ENCODE data around the gene ALOX15B.
"Not testable (repeated sequence)": the region's sequence is repeated elsewhere in the genome, so short reads cannot be mapped to it uniquely, and the experiment has no call there.

ALOX15B gene

DNA sequence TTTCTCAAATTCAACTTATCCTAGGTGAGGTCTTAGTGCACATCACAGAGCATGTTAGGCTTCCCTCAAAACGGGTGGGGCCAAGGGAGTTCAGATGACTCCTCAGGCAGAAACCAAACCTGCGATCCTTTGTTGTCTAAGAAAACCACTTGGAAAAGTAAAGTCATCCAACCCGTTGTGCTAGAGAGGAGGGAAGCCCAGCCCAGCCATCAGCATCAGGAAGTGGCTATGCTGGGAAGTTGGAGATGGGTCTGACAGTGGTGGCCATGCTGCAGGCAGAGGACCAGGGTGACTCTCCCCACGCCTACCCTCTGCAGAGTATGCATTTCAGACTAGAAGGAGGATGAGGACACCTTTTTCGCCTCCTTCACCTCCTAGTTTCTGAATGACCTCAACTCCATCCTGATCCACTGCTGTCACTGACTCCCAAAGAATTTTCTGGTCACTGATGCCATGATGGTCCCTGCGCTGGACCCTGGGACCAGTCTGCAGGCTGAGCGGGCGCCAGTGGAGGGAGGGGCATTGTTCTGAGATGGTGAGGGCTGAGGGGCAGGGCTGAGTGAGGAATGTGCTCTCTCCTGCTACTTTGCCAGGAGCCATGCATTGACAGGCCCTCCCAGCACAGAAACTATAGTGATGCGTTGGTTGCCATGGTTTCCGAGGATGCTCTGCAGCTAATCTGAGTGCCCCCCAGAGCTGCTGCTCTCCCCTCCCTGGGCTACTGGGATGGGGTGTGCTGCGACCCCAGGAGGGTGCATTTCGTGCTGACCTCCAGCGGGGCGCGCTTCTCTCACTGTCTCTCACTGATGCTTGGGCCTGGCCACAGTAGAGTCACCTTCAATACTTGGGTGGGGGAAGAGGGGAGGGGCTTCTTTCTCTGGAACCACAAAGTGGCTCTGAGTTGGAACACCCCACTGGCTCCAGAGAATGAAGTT, 28.2 kb downstream of the ALOX15B start:
- DNase-seq = no peak

DNA sequence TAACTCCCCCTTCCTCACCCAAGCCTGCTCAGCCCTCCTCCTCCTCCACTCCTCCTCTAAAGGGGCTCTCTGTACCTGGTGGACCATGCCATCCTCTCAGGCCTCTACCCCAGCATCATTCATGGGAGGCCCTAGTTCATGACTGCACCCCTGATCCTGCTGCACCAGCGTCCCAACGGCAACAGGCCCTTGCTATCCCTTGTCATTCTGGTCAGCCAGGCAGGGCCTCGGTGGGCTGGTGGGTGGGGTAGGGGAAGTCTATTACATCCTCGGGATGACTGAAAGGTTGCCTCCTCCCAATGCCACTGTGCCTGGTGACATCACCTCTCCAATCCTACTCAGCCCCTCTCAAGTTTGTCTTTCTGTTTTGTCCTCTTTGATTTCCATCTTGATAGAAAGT, 28.9 kb downstream of the ALOX15B start:
- no peak for DNase-seq

DNA sequence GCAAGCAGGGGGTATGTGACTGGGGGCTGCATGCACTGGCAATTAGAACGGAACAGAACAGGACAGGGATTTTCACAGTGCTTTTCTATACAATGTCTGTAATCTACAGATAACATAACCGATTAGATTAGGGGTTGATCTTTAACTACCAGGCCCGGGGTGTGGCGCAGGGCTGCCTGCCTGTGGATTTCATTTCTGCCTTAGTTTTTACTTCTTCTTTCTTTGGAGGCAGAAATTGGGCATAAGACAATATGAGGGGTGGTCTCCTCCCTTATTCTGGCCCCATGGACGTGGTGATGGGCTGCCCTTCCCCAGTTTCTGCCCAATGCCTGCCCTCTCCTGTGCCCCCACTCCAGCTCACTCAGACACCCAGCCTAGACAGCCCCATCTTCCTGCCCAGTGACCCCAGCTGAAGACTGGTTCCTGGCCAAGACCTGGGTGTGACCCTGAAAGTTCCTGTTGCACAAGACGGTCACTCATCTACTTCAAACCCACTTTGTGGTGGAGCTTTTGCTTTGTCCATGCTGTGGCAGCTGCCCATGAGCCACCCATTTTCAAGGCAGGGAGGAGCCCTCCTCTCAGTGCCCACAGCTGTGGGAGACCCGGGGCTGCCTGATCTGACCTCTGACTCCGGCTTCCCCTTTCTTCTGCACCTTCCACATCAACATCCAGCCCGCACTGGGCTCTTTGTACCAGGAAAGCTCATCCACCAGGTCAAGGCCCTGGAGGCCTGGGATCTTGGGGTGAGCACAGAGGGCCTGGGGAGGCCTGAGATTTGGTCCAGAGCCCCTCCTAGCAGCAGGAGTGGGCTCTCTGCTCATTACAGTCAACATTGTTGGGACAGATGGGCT, 30.1 kb downstream of the ALOX15B start:
- no peak for DNase-seq

DNA sequence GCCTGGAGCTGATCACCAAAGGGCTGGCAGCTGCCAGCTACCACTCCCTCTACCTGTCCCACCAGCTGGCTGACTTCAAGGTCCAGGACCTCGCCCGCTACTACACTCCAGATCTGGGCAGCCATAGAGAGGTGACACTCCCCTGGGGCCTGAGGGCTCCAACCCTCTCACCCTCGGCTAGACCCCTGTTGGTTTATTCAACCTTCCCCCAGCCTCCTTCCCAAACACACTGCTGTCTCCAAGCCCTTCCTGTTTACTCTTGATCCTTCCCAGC, 30.7 kb downstream of the ALOX15B start:
- no peak for DNase-seq

DNA sequence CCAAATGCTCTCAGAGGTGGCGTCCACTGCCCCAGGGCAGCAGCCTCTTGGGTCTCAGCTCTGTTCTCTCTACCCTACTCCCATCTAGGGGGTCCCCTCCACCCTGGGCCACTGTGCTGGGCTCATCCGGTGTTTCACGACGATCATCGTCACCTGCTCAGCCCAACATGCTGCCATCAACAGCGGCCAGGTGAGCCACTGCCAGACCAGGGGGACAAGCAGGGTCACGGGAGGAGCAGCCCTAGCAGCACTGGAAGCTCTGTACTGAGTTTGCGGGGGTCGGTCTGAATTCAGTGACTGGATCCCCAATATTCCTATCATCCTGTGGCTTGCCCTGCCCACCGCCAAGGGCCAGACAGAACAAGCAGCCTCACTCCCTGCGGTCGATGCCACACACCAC, 32.6 kb downstream of the ALOX15B start:
- DNase-seq = no peak

DNA sequence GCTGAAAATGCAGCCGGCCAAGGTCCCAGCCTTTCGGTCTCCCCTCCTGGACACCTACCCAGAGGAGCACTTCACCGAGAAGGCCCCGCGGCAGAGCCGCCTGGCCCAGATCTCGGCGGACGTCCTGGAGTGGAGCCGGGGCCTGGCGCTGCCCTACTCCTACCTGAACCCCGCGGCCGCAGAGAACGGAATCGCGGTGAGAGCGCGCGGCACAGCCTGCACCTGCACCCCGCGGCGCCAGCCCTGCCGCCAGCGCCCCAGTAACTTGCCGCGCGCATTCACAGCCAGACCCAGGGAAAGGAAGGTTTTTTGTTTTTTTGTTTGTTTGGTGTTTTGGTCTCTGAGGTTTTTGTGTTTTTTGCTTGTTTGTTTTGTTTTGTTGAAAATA, 33.5 kb downstream of the ALOX15B start:
- no peak for DNase-seq

DNA sequence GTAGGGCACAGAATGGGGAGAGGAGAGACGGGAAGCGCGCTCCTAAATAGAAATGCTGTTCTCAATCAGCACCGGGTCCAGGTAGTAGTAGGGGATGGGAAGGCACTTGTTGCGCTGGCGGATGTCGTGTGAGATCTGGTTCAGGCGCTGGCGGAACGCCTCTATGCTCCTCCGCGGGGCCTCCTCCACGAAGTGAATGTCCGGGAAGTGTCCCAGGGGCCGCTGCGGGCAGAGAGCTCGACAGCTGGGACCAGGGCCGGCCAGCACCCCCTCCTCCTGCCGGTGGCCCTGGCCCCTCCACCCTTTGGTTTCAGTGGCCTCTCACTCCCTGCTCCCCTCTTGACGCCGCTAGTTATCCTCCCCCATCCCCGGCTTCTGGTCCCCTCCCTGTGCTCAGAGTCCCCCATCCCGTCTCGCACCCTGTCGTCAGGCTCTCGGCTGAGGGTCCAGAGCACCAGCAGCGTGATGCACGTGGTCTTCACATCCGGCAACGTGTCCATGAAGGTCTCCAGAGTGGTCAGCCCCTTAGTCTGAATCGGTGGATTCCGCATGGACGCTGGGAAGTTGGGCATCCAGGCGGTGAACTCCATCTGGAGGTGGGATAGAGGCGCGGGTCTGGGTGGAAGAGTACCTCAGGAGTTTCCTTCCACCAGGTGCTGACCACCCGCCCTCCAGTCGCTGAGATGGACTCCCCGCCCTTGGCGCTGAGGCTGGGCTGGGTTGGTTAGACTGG, 34.0 kb downstream of the ALOX15B start:
- no peak for DNase-seq

DNA sequence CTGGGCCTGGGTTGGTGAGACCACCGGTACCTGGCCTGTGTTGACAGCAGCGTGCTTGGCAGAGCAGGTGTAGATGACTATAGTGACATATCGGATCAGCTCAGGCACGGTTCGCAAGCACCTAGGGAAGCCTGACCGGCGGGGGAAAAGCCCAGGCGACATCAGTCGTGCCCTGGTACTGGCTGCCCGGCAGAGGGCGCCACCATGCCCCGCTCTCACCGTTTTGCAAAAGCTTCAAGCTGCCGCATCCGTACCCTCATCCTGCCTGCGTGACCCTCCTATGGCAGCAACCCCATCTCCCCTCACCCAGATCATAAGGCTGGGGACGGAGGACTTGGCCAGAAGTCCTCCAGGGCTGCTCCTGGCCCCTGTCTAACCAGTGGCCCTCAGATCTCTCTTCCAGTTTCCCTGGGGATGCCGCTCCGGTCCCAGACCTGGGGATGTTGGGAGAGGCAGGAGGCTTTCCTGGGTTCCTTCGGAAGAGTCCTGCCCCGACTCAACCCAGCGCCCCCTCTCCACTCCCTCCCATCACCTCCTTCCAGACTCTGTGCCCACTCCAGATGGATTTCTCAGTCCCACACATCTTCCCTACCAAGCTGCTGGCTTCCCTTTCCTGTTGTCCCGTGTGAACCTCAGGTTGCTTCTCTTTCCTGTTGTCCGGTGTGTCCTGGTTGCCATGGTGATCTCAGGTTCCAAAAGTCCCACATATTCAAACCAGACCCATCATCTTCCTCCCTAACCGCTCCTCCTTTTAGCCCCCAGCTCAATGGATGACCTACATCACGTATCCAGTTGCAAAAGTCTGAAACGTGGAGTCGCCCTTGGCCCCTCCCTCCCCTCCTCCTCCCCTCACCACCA, 35.0 kb downstream of the ALOX15B start:
- peak; percentile 18 for DNase-seq

DNA sequence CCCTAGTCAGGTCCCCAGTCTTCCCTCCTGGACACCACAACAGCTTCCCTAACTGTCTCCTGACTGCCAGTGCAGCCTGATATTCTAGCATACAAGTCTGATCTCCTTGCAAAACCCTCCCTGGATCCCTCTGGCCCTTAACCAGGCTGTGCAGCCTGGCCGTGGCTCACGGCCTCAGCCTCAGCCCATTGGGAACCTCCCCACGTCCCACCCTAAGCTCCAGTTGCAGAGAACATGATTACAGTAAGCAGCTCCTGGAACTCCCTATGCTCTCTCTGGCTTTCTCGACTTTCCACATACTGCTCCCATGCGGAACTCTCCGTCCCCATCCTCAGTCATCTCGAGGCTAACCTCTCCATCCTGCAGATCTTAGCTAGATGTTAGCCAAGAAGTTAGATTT, 35.7 kb downstream of the ALOX15B start:
- no peak for DNase-seq

DNA sequence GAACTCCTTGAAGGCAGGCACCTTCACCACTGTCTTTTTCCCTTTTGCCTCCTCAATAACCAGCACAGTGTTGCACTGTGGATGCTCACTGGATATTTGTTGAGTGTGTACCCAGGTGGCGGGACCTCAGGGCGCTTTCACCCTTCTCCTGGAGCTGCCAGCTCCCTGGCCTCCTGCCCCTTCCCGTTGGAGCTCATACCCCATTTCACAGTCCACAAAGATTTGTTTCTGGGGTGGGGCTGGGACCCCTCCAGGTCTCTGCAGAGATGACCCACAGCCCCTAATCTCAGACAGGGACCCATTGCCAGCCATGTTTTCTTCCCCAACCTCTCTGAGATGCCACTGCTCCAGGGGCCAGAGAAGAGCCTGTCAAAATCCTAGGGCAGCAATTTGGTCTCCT, 36.2 kb downstream of the ALOX15B start:
- DNase-seq = no peak

DNA sequence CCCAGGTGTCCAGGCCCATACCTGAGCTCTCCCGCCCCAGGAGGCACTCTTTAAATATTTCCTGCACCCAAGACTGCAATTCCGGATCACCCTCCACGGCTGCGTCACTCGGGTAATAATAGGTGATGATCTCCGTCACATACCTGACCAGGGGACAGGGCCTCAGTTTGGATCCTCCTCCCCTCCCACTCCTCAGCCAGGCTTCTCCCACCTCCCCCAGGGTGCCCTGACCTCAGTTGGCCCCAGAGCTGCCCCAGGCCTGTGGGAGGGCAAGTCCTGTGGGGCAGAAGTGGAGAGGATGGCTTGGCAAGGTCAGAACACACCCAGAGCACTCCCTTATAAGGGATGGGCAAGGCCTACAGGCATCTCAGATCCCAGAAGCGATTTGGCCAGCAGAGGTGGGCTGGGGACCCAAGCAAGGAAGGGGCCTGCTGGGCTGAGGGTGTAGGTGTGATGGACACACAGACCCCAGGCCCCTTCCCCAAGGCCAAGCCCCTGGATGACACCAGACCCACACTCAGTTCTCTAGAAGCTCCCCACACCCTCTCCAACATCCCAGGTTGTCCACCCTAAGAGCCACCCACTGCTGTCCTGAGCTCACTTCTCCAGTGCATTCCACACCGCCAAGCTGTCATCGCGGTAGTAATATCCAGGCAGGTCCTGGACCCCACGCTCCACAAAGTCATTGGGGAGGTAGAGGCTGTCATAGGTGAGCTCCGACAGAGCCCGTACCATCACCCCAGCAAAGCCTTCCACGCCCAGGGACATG, 36.9 kb downstream of the ALOX15B start:
- no peak for DNase-seq

DNA sequence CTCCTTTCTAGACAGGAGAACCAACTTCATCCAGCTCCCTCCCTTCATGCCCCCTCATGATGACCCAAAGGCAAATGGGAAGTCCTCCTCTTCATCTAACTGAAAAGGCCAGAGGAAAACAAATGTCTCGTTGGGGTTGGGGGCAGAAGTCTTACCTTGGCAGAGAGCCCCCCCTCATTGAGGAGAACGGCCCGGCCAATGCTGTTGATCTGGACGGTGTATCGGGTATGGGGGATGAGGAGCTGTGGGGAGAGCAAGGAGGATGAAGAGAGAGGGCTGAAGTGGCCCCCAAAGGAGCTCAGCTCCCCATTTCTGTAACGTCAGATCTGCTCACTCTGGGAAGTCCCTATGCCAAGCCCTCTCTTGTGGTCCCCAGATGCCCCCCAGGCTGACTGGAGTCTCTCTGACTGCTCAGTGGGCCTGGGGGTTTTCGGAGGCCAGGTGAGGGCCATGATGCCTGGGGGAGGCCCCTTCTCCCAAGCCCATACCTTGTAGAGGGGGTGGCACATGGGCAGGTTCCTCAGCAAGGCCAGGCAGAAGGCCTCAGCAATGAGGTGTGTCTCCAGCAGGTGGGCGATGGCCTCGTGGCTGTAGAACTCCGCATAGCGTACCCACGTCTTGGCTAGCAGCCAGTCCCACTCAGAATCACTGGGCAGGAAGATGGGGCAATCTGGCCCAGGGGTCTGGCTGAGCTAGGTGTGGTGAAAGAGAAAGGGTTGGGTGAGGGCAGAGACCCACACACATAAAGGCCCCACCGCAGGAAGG, 37.8 kb downstream of the ALOX15B start:
- no peak for DNase-seq

DNA sequence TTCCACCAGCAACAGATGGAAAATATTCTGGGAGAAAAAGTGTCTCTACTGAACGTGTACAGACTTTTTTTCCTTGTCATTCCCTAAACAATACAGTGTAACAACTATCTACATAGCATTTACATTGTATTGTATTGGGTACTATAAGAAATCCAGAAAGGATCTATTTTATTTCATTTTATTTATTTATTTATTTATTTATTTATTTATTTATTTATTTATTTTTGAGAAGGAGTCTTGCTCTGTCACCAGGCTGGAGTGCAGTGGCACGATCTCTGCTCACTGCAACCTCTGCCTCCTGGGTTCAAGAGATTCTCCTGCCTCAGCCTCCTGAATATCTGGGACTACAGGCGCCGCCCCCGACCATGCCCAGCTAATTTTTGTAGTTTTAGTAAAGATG, 39.1 kb downstream of the ALOX15B start:
- DNase-seq = not testable (repeated sequence)

DNA sequence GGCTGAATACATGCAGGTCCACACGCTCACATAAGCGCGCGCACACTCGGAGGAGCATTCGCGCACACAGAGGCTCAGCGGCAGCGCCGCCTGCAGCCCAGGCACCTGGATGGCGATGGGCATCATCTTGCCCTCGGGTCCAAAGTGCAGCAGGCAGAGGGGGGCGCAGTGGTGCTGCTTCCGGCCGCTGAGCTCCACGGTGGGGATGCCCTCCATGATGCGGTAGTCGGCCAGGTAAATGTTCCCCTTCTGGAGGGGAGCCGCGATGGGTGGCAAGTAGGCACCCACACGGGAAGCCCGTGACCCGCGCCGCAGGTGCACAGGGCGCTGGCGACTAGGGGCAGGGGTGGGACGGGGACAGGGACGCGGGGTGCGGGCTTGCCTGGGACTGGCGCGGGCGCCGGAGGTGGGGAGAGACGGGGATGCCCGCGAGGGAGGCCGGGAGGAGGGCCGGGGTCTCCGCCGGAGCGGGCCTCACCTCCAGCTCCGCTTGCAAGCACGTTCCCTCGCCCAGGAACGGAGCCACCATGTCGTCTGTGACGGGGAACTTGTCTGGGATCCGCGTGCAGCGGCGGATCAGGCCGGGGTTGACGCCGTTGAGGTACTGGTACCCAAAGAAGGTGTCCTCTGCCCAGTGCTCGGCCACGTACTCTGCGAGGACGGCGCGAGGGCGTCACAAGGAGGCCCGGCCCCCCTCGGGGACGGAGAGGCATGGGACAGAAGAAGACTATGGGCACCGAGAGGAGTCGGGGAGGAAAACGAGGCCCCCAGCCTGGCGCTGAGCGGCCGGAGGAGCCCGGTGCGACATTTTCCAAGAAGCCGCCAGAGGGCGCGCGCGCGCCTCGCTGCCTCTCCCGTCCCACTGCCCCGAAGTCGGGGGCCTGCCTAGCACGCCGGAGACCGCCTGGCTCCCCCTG, 40.7 kb downstream of the ALOX15B start:
- no peak for DNase-seq

DNA sequence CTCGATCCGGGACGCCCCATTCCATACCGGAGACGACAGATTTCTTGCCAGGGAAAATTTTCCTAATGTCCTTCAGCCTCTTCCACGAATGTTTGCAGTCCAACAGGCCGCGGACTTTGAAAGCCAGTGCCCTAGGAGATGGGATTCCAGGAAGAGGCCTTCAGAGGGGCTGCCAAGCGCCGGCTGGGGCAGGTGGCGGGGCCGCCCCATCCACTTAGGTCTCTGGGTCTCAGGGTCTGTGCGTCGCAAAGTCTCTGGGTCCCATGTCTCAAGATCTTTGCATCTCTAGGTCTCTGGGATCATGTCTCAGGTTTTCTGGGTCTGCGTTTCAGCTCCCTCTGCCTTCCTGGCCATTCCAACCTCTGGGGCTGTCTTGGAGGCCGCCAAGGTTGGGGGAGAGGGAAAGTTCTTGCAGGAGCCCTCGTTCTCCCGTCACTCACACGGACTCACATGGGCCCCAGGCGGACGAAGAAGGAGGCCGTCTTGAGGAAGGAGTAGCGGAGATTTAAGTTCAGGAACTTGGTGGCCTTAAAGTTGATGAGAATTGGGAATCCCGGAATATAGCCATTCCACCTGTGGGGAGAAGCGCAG, 41.4 kb downstream of the ALOX15B start:
- DNase-seq = no peak

DNA sequence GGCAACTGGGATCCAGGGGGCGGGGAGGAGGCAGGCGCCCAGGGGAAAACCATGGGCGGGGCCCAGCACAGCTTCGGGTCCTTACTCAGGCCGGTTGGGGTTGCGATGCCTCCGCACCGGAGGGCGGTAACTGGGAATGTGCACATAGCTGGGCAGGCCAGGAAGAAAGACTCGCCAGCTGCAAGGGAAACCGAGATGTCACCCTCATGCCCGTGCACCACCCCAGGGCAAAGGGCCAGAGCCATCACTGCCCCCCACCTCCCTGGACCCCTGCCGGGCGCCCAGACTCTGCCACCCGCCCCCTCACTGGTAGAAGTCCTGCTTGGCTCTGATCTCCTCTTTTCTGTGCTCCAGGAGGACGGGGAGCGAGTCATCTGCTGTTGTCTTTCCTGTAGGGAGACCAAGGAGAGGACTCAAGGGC, 42.0 kb downstream of the ALOX15B start:
- DNase-seq = no peak

DNA sequence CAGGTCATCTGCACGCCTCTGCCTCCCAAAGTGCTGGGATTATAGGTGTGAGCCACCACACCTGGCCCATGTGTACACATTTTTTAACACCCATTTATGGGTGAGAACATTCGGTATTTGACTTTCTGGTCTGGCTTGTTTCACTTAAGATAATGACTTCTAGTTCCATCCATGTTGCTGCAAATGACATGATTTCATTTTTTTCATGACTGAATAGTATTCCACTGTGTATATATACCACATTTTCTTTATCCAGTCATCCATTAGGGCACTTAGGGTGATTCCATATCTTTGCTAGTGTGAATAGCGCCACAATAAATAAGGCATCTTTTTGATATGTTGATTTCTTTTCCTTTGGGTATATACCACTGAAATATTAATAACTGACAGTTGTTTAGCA, 43.0 kb downstream of the ALOX15B start:
- DNase-seq = no peak

DNA sequence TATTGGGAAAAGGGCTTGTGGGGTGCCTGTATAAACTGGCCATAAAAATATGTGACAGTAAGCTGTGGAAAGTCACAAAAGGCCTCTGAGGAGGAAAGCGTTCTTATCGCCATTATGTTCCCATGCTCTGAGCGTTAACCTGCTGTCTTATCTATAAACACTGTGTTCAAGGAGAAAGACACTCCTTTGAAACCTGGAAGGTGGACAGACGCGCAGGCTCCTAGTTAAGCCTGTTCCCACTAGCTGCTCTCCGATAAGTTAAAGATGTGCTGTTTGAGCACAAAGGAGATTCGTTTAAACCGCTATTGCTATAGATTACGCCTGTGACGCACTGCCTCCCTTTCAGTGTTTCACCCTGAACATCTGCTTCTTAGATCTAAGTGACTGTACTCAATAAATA, 43.4 kb downstream of the ALOX15B start:
- DNase-seq = no peak

DNA sequence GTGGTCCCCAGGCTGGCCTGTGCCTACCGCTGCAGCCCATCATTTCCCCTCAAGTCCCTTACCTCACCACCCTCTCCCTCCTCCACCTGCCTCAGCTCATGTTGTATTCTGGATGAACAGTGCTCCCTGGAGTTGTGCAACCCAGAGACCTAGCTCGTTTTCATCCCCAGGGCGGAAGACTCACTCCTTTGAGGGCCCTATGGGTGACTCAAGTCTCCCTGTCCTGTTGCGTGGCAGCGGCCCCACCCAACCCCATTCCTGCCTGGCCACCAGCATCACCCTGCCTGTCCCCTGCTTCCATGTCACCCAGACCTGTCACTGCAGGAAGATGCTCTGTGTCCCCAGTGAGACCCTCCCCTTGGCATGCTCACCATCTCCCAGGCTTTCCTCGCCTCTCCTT, 45.4 kb downstream of the ALOX15B start:
- no peak for DNase-seq
